CD4-positive, alpha-beta T cell treated with Interferon alpha-2 for 1 hour (primary cell): ENCODE measurements around the gene GABRG3.
"Not testable (repeated sequence)": the region's sequence is repeated elsewhere in the genome, so short reads cannot be mapped to it uniquely, and the experiment has no call there.

Experiments
- DNase-seq, 2 donors: peaks; one replicate each; pipeline ENCODE4 v3.0.0-alpha.2; 2020 to 2022

GABRG3 gene

DNA sequence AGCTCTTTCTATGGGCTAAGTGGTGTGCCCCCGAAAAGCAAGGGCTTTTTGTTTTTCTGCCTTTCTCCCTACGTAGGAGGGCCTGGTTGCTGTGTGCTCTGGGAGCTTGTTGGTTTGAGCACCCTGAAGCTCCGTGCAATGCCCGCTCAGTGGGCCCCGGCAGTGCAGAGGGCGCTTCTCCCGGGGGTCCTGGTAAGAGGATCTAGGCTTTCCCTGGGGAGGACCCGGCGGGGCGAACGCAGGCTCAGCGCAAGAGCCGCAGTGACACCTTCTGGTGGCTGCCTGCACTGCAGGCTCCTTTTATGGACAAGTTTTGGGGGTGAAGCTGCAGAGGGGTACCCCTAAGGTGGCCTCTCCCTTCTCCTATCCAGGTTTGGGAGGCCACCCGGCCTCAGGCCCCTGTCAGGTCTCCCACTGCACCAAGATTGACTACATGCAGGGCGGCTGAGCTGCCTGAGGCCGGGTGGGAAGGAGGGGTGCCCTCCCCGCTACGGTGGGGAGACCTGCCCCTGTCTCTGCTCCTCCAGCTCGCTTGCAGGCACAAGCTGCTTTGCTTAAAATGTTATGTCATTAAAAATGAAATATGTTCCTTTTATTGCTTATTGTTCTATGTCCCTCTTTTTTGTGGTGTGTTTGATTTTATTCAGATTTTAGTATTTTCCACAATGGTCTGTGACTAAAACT lies 387.9 kb downstream of the GABRG3 start:
- no peak for DNase-seq

DNA sequence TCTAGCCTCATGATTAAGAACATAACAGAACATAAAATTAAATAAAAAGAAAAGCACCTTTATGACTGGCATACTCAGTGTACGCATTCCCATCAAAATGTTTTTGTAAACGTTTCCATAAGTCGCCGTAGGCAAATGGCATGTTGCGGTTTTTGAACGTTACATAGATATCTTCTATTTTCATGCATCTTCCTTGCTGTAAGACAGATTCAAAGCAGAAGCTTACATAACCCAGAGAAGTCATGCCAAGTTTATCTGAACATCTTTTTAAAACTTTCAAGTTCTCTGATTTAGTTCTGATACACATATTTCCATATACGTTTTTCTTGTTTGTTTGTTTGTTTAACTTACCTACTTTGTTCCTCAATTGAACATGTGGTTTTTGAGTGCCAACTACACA lies 388.6 kb downstream of the GABRG3 start:
- DNase-seq, result no peak

DNA sequence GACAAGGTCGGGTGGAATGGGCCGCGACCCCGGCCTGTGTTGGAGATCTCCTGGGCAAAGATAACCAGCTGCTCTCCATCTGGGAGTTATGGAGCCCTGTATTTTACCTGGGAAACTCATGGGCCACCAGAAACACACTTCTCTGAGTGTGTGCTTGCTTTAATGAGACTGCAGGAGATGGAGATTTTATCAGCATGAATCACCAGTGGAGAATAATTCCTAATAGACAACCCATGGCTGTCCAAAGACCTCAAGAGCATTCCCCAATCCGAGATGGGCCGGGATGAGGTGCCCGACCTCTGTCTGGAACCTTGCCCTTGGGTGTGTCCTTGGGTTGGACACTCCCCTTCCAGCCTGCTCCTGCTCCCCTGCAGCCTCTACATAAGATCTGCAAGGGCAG lies 389.3 kb downstream of the GABRG3 start:
- DNase-seq, result no peak

DNA sequence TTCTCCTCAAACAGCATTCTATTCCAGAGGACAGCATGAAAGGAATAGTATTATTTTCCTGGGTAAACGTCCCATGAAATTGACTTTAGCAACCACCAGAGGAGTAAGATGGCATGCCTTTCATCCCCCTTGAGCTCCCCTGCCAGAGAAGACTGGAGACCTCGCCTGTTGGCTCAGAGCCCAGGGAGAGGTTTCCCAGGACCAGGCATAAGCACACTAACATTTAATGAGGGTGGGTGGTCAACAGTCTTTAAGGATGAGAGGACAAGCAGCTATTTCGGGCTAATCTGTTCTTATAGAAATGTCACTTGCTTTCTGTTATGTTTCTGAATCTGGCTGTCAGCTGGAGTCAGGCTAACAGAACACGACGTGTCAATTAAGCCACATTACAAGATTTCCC lies 390.5 kb downstream of the GABRG3 start:
- DNase-seq, result no peak

DNA sequence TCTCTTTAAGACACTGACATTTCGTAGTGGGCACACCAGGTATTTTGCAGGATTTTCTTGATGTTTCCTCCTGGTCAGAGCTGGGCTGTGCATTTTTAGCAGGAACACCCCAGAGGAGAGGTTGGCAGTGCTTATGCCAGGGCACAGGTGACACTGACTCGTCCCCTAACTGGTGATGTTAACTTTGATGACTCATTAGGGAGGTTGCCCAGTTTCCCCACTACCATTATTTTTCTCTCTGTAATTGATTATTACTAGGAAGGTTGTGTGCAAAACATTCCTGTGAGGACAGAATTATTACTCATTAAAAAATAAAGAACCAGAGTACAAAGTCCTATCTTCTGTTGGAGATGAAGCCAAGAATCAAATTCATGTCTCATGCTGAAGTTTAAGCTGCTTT lies 394.5 kb downstream of the GABRG3 start:
- DNase-seq, result no peak

DNA sequence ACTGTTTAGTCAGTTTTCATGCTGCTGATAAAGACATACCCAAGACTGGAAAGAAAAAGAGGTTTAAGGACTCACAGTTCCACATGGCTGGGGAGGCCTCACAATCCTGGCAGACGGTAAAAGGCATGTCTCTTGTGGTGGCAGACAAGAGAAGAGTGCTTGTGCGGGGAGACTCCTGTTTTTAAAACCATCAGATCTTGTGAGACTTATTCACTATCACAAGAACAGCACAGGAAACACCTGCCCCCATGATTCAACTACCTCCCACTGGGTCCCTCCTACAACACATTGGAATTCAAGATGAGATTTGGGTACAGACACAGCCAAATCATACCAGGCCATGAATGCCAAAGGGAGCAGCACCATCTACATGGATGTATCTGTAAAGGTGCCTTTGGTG lies 406.4 kb downstream of the GABRG3 start:
- not testable (repeated sequence) for DNase-seq

DNA sequence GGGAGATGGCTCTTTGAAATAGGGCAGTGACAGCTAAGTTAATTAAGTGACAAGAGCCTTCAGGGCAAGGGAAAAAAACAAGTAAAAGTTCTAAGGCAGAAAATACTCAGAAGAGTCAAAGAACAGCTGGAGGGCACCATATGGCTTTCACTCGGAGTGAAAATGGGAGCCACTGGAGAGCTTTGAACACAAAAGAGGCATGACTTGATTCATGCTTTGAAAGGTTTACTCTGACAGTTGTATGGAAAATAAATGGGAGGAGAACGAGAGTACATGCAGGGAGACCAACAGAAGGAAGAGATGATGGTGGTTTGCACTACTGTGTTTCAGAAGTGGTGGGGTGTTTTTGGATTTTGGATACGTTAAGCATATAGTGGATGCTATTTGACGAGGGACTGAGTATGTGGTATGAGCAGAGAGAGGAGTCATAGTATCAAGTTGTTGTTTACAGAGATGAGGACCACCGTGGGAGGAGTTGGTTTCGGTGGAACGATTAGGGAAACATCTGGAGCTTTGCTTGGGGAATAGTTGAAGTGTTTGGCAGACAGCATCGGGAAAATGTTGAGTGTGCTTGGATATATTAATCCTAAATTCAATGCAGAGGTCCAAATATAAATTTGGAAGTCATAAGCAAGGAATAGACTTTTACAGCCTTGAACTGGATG lies 411.5 kb downstream of the GABRG3 start:
- no peak for DNase-seq

DNA sequence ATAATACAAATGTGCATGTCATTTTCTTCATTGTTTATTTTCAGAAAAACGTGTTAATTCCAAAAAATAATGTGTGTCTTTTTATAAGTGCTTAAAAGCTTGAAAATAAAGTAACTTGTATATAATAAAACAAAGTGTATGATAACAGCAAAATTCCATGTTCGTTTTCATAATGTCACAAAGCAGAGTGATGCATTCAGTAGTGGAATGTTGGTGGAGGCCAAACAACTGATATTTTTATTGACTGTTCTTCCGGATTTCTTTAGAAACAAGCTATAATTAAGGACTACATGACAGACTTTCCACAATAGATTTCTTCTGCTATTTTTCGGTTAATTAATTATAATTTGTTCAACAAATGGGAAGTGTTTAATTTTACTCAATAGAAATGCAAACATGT lies 412.7 kb downstream of the GABRG3 start:
- no peak for DNase-seq

DNA sequence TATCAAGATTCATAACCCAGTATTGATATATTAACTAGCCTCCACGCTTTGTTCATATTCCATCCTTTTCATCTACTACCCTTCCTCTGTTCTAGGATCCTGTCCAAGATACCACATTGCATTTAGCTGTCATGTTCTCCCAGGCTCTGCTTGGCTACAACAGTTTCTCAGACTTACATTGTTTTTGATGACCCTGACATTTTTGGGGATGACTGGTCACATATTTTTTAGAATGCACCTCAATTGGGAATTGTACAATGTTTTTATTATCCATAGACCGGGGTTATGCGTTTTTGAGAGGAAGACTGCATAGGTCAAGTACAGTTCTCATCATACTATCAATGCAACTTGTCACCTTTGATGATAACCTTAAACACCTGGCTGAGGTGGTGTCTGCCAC lies 421.2 kb downstream of the GABRG3 start:
- DNase-seq, result no peak

DNA sequence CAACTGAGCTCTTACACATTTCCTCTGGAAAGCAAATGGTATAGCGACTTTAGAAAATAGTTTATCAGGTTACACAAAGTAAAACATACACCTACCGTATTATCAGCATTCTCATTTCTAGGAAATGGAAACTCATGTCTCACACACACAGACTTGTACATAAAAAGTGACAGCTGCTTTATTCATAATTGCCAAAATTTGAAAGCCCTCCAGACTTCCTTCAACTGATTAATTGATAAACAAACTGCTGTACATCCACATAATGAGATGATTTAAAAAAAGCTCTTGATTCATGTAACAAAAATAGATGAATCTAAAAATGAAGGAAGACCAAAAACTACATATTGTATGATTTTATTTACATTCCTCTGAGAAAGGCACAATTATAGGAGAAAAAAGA lies 425.5 kb downstream of the GABRG3 start:
- no peak for DNase-seq

DNA sequence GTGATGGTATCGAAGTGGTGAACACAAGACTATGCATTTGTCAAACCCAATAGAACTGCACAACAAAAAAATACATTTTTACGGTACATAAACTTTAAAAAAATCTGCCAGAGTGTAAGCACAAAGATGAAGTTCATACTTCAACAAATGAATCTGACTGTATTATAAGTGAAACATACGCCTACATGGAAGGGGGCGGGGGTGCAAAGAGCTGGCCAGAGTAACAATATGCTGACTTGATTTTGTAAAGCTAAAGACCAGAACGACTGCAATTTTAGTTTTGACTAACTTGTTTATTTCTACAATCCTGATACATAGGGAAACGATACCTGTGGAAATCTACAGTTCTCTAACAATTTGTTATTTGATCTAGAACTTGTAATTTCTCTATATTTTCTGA lies 426.0 kb downstream of the GABRG3 start:
- DNase-seq, result no peak

DNA sequence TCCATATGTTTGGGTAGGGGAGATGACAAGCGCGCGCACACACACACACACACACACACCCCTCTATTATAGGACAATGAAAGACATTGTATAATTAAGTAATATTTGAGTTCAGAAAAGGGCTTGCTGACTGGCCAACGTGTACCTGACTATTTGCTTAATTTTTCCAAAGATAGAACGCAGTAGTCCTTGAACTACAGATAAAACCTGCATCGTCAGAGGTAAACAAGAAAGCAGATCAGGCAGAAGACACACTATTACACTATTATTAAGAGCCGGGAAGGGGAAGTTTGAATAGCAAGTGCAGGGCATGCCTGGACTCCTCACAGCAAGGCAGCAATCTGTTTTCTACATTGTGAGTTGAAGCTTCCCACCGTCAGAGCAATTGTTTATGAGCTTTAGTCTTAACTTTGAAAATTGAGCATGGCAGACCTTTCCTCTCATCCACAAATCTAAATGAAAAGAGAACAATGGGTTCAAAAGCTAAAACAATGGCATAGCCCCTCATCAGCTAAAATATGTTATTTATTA lies 427.7 kb downstream of the GABRG3 start:
- DNase-seq, result no peak

DNA sequence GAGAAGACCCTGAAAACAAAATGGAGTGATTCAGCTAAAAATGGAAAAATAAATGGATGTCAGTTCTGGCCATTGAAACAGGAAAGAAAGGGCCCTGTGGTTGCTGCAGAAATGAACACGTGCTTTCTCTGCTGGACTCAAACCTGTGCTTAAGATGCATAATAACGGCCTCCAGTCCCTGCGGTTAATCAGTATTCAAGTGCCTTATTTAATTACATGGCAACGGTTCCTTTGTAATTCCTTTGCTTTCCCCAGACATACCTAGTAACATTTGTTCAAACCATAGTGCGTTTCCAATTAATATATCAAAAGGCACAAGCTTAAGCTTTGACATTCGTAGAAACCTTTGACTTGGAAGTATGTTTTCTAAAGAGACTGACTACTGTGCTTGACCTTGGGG lies 428.3 kb downstream of the GABRG3 start:
- no peak for DNase-seq

DNA sequence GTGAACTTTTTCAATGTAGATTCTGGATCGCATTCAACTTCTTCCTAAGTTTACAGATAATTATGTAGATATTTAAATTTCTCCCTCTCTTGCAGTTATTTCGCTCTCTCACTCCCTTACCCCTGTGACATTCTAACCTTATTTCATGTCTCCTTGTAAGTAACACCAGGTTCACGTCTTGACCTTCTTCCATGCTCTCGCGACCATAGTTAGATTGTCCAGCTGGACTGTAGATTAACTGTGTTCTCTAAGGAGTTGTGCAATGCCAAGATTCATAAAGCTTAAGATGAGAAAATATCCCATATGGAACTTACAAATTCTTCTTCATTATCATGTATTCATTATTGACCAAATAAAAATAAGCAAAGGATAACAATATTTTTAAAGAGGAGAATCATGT lies 430.5 kb downstream of the GABRG3 start:
- no peak for DNase-seq

DNA sequence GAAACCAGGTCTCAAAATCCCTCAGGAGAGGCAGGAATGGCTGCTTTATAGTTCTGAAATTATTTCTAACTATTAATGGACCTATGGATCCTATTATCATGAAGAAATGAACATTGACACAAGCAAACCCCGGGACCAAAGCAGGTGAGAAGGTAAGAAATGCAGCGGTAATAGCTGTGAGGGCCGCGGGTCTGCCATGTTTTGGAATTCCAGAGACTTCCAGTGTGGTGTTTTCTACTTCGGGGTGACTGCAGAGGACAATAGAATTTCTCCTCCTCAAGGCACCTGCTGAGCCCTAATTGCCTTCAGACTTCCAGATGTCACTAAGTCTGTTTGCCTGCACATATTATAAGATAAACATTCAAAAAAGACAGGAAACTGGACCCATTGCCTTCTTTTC lies 437.4 kb downstream of the GABRG3 start:
- no peak for DNase-seq

DNA sequence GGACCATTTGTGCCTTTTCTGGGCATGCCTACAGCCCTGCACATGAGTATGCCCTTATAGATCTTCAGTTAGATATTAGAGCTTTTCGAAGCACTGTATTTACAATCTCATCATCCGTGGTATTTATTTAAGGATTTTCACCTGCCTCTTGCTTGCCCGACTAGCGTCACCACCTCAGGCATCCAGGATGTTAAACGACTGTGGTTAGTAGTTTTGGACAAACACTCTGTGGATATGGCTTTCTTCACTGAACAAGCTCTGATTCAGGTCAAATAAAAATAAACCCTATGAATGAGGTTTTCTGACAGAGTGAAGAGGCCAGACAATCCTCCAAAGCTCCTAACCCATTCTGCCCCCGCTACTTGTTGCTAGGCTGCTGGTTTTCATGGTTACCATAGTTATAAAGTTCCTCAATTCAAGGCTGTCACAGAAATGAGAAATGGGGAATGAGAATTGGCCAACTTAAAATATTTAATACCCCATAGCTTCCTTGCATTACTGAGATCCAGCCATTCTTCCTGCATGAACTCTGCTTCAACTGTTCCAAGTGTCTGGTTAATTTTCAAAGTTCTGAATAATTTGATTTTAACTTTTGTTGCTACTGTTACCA lies 440.1 kb downstream of the GABRG3 start:
- no peak for DNase-seq

DNA sequence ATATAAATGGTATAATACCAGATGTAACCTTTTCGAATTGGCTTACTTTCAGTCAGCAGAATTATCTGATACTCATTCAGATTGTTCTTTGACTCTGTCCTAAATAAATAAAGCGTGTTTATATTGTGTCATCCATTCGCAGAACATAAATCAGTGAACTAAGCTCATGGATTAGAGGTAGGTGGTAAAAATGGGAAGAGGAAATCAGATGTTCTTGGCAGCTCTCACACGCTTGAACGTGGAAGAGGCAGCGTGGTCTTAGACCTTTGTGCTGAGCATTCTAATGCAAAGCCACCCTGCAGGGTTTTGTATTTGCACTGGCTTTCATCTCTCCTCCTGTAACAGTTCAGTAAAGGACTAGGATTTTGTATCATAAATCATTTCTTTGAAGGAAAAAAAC lies 441.4 kb downstream of the GABRG3 start:
- no peak for DNase-seq

DNA sequence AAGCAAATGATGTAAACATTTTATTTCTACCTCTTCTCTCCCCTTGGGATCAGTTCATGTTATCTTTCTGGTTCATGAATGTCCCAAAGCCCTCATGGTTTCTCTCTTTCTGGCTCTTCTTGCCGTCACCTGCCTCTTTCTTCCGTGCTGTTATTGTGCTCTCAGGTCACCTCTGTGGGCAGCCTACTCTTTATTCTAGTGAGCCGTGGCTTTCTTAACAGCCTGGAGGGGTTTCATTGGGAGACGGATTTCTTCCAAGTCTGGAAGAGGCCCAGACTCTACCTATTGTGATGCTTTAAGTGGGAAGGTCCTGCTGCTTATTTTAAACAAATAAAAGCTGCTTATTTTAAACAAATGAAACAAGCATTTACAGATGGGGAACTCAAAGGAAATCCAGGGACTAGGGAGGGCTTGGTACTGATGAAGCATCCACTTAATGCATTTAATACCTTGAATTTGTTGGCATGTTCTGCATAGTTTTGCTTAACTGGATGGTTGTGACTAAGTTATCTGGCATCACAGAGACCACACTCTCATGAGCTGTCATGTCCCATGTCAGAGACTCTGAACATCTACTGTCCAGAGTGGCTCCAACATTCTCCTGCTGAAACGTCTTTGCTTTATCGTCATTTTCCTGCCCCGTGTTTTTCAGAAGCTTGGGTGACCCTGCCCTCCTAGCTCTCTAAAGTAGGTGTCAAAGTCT lies 443.3 kb downstream of the GABRG3 start:
- DNase-seq, result no peak

DNA sequence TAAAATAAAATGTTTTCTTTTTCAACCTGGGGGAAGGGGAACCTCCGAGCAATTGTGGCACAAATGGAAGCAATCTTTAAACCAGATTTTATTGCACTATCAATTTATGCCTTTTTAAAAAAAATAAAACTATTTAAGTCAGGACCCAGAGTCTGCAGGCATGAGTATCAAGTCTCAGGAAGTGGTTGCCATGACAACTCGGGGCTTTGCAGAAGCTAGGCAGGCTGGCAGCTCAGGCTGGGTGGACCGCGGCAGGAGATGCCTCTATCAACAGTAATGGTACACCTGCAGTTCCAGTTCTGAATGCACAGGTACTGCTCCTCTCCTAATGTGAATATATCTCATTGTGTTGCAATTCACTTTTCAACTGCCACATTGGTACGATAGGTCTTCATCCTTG lies 447.7 kb downstream of the GABRG3 start:
- DNase-seq, result no peak

DNA sequence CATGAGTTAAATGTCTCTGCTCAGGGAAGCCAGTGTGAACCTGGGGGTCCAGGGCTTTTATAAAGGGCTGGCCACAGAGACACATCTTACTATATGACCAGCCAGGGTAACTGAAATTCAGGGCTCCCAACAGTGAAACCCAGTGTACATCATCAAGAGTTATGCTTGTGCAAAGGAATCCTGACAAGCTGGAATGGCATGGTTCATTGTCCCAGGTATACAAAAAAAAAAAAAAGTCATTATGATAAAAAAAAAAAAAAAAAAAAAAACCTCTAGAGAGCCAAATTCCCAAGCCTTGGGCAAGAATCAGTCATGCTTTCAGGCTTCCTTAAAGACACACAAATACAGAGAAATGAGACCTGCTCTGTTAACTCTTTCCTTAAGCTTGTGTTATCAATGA lies 452.0 kb downstream of the GABRG3 start:
- no peak for DNase-seq

DNA sequence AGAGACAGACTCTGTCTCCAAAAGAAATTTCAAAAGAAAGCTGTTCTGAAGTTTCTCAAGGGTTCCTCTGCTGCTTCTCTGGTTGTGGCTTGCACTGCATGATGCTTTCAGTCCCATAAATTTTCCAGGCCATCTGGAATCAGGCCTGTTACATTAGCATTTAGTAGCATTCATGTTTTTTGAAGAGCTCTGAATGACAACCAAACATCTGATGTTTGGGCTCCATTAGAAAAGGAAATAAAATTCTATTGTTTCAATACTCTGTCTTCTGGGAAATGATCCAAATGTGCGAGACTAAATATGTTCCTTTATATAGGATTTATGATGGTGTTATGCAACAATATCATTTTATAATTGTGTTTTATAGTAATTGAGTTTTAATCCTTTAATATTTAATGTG lies 455.8 kb downstream of the GABRG3 start:
- DNase-seq, result no peak

DNA sequence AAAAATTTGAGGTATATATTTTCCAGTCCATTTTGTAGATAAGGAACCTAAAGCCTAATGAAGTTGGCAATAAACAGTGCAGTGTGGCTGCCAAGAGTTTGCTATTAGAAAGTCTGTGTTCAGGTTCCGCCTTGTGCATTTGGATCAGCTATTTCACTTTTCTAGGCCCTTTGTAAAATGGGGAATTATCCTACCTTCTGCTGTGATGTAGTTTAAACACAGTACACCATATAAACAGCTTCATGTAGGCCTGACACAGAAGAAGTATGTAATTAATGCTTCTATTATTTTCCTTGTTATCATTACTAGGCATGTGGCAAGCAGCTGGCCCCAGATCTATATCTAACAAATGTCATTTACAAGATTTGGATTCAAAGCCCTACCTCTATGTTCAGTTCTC lies 456.3 kb downstream of the GABRG3 start:
- DNase-seq, result no peak

DNA sequence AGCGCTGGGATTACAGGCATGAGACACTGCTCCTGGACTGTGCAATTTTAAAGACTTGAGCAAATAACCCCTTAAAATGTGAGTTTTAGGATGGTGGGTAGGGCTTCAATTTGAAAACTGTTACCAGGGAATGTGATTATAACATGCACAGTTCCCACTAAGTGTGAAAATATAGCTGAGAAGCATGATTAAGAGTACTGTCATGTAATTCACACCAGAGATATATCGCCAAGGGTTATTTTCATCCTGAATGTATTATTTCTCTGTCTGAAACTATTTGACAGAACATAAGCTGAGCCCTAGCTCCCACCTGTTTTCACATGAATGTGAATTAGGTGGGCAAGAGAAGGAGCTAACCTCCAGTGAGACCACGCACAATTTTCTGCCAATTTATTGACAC lies 457.2 kb downstream of the GABRG3 start:
- no peak for DNase-seq

DNA sequence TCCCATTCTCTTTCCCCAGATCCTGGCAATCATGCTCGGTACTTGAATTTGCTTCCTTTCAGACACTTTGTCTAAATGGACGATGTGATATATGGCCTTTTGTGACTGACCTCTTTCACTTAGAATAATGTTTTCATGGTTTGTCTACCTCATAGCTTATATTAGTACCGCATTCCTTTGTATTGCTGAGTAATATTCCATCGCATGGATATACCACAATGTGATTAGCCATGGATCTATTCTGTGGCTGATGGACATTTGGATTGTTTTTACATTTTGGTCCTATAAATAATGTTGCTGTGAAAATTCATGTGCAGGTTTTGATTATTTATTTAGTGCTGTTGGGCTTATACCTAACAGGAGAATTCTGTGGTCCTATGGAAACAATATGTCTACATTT lies 458.6 kb downstream of the GABRG3 start:
- DNase-seq, result no peak
